SK-N-MC (cell line): Measurements from ENCODE around the gene PDZRN4.
A peak's percentile ranks its signal among the peaks of the same experiment; 100 is the strongest.

Experiments used
- DNase-seq: peaks from one replicate; pipeline ENCODE4 v3.0.0-alpha.2; 2011; ENCODE audit warnings: low read depth, low spot score
- H3K27ac ChIP-seq: fragments of 200-600 bp; sonication (generic); 2 replicates; pipeline ENCODE4 v1.5.1; 2016; ENCODE audit warnings: mixed run types
- H3K36me3 ChIP-seq: fragments of 200-600 bp; sonication (generic); 2 replicates; pipeline ENCODE4 v1.6.1; 2017; ENCODE audit warnings: antibody characterized with exemption, low read length, mixed read lengths; ENCODE audit not compliant: insufficient read depth
- H3K4me3 ChIP-seq: fragments of 200-600 bp; sonication (generic); 2 replicates; pipeline ENCODE4 v1.5.1; 2016
- H3K9ac ChIP-seq: fragments of 200-600 bp; sonication (generic); 2 replicates; pipeline ENCODE4 v1.8.0; 2017; ENCODE audit warnings: mixed run types, mixed read lengths; ENCODE audit not compliant: insufficient read length
- H3K9me3 ChIP-seq: fragments of 200-600 bp; sonication (generic); 2 replicates; pipeline ENCODE4 v1.6.1; 2017; ENCODE audit warnings: low read depth, mild to moderate bottlenecking, antibody characterized with exemption, low read length, moderate library complexity, mixed read lengths
- EZH2 ChIP-seq: fragments of 200-600 bp; sonication (generic); IDR thresholded peaks from one replicate; pipeline ENCODE4 v1.6.1; 2017; ENCODE audit warnings: antibody characterized with exemption
- FOXP2 ChIP-seq: optimal IDR thresholded peaks from 2 replicates; pipeline ENCODE3; 2011; ENCODE audit warnings: mild to moderate bottlenecking, moderate library complexity; ENCODE audit not compliant: insufficient read depth; ENCODE audit errors: extremely low read length, control extremely low read depth
- POLR2AphosphoS5 ChIP-seq: IDR thresholded peaks from 2 replicates; pipeline ENCODE4 v1.6.1; 2012; ENCODE audit warnings: mild to moderate bottlenecking, low read depth, low read length, borderline replicate concordance

The PDZRN4 gene

GRCh38 chr12:41407232-41407799 lies 219.2 kb downstream of the PDZRN4 start:
- no peak for TF ChIP-seq POLR2AphosphoS5
- no peak for TF ChIP-seq EZH2
- TF ChIP-seq FOXP2, result no peak
- H3K27ac ChIP-seq, result no peak overlapping the region
- no peak overlapping the region for H3K4me3 ChIP-seq
- H3K9me3 ChIP-seq, result no peaks in the 10 kb centered on the region
- DNase-seq, result no peak
- no peaks in the 10 kb centered on the region for H3K36me3 ChIP-seq
- no peak overlapping the region for H3K9ac ChIP-seq

DNA sequence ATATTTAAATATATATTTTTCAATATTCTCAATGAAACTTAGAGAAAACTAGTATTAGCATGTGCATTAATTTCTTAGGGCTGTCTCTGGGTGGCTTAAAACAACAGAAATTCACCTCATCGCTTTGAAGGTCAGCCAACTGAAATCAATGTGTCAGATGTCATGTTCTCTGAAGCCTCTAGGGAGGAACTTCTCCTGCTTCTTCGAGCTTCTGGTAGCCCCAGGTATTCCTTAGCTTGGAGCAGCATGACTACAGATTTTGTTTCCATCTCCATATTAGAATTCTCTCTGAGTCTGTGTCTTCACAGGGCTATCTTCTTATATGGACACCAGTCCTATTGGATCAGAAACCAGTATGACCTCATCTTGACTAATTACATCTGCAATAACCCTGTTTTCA lies 221.5 kb downstream of the PDZRN4 start:
- no peak for DNase-seq
- no peak for TF ChIP-seq FOXP2
- no peak for TF ChIP-seq POLR2AphosphoS5
- no peak for TF ChIP-seq EZH2
- H3K9me3 ChIP-seq, result no peaks in the 10 kb centered on the region

DNA sequence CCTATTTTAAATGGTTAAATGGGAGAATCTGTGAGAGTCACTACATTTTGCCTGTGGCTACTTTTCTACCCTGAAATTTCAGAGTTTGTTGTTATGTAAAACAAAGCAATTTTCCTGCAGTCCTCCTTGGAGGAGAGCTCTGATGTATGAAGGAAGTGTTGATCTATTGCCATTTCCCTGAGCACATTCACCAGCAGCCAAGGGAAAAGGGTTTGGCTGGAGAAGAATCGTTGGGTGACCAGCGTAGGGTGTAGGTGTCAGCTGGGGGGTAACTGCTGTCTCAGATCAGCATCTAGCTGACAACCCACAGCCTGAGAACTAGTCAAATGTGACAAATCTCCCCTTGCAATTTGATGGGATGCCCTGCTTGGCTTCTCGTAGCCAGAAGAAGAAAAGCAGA lies 230.5 kb downstream of the PDZRN4 start:
- H3K4me3 ChIP-seq, result no peak overlapping the region
- no peak overlapping the region for H3K9ac ChIP-seq
- DNase-seq, result no peak
- H3K9me3 ChIP-seq, result no peaks in the 10 kb centered on the region
- no peaks in the 10 kb centered on the region for H3K36me3 ChIP-seq
- TF ChIP-seq FOXP2 (no peak), POLR2AphosphoS5 (no peak), EZH2 (no peak)
- no peak overlapping the region for H3K27ac ChIP-seq

More for the DNA sequence above, 221.5 kb downstream of the PDZRN4 start:
- Histone ChIP-seq H3K36me3 (no peaks in the 10 kb centered on the region), H3K27ac (no peak overlapping the region), H3K9ac (no peak overlapping the region), H3K4me3 (no peak overlapping the region)

DNA sequence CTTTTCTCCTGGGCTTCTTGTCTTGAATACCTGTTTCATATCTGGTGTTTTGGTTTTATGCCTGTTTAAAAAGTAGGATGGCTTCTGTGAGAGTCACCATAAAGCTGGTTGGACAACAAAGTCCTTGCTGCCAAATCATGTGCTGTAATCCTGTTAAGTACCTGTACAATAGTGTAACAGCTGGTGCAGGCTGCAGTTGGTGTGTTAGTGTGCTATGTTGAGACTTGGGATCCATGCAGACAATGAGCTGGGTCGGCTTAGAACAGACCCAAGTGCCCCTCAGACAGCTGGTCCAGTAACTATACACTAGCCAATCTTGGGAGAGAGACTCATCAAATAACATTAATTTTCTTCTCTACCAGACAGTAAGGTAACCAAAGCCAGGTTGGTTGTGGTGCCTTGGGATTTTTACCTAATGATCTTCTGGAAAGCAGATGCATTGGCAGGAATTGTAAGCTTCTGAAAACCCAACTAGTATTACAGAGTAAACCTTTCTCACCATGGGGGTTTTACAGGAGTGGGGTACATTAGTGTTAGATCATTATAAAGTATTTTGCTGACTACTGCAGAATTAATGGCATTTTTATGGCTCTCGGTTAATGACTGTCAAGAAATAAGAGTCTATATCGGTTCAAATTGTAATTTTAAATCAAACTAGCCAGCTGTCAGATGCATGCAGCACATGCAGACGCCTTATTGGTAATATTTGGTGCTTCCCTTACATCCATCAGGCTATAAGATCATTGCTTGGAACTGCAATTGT lies 231.2 kb downstream of the PDZRN4 start:
- no peak overlapping the region for H3K27ac ChIP-seq
- DNase-seq, result no peak

GRCh38 chr12:41424651-41425050 lies 236.5 kb downstream of the PDZRN4 start:
- H3K36me3 ChIP-seq, result no peaks in the 10 kb centered on the region
- TF ChIP-seq FOXP2 (no peak), EZH2 (no peak), POLR2AphosphoS5 (no peak)
- H3K27ac ChIP-seq, result no peak overlapping the region
- H3K9me3 ChIP-seq, result no peaks in the 10 kb centered on the region
- H3K4me3 ChIP-seq, result no peak overlapping the region
- H3K9ac ChIP-seq, result no peak overlapping the region
- no peak for DNase-seq

More for the DNA sequence above, 231.2 kb downstream of the PDZRN4 start:
- H3K9me3 ChIP-seq, result no peaks in the 10 kb centered on the region
- H3K36me3 ChIP-seq, result no peaks in the 10 kb centered on the region
- TF ChIP-seq POLR2AphosphoS5 (no peak), FOXP2 (no peak), EZH2 (no peak)
- H3K9ac ChIP-seq, result no peak overlapping the region
- no peak overlapping the region for H3K4me3 ChIP-seq

- Histone ChIP-seq H3K9ac (no peak overlapping the region), H3K27ac (no peak overlapping the region), H3K4me3 (no peak overlapping the region), H3K9me3 (no peaks in the 10 kb centered on the region), H3K36me3 (no peaks in the 10 kb centered on the region)
- TF ChIP-seq FOXP2 (no peak), EZH2 (no peak), POLR2AphosphoS5 (no peak)
- DNase-seq, result no peak
Measured at GRCh38 chr12:41433460-41433859, 245.3 kb downstream of the PDZRN4 start.

GRCh38 chr12:41436076-41436475 lies 248.0 kb downstream of the PDZRN4 start:
- no peak for DNase-seq
- H3K9ac ChIP-seq, result no peak overlapping the region
- no peaks in the 10 kb centered on the region for H3K36me3 ChIP-seq
- TF ChIP-seq FOXP2 (no peak), POLR2AphosphoS5 (no peak), EZH2 (no peak)
- H3K4me3 ChIP-seq, result no peak overlapping the region
- no peaks in the 10 kb centered on the region for H3K9me3 ChIP-seq
- no peak overlapping the region for H3K27ac ChIP-seq

GRCh38 chr12:41437563-41437962 lies 249.4 kb downstream of the PDZRN4 start:
- TF ChIP-seq EZH2 (no peak), FOXP2 (peak; percentile 82), POLR2AphosphoS5 (no peak)
- H3K9ac ChIP-seq, result no peak overlapping the region
- no peaks in the 10 kb centered on the region for H3K36me3 ChIP-seq
- peak overlapping the region; percentile 48 for H3K4me3 ChIP-seq
- peak; percentile 35 for DNase-seq
- no peak overlapping the region for H3K27ac ChIP-seq
- no peaks in the 10 kb centered on the region for H3K9me3 ChIP-seq
